SW480 (cell line): ENCODE data around the gene EFCAB11.

Experiments used
- DNase-seq: peaks from one replicate; pipeline ENCODE4 v3.0.0-alpha.2; 2016; ENCODE audit warnings: low spot score

Gene EFCAB11, protein sequence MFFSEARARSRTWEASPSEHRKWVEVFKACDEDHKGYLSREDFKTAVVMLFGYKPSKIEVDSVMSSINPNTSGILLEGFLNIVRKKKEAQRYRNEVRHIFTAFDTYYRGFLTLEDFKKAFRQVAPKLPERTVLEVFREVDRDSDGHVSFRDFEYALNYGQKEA

GRCh38 chr14:89954070-89955021, at the start of gene EFCAB11:
Gene EFCAB11 (minus strand): TSS chr14:89954730. CDS start chr14:89954660, 70 bp downstream.
- peak; percentile 100 for DNase-seq

DNA sequence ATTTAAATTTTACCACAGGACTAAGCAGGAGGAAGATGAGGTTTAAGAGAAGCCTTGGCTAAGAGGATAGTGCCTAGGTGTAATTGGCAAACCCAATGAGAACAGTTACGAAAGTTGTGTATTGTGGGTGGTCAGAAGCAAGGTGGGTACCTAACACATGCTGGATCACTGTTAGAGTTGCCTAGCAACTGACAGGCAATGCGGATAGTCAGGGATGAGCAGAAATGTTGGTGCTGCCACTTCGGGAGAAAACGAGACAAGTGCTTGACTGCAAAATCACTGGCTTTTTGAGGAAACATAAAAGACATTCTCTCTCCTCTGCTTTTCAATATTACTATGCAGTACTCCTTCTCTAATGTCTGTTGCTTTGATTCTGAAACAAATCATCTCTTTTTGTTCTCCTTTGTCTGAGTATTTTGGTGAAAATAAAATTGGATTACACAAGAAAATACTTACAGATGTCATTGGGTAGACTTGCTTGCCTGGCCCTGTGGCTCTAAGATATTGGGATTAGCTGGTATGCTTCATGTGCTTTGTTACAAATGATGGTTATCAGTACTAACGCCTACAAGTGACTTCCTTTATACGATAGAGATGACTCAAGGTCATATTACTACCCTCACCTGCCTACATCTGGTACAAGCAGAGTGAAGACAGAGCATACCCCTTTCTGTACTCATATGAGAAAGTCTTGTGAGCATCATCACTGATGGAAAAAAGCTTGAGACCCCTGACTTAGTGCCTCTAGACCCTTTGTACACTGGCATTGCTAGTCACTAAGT, 49.2 kb upstream of the EFCAB11 start:
- no peak for DNase-seq

- DNase-seq = no peak
Observed at GRCh38 chr14:90000935-90001334, 46.4 kb upstream of the EFCAB11 start.

DNA sequence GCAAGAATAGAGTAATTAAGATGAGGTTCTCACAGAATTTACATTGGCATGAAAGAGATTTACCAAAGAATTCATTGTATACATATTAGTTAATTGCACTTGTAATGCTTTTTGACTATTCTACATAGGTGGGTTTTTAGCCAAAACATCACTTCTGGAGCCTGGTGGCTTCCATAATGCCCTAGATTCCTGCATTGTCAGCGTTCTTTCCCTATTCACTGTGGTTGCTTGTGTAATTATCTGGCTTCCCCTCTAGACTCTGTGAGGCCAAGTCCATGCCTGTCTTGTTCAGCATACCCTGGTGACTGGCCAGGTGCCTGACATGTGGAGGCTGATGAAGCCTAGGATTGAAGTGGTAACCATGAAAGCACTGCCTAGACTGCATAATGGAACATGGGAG, 42.4 kb upstream of the EFCAB11 start:
- DNase-seq = no peak

GRCh38 chr14:89992273-89992672, 37.7 kb upstream of the EFCAB11 start:
- no peak for DNase-seq

GRCh38 chr14:89990623-89991275, 36.2 kb upstream of the EFCAB11 start:
- no peak for DNase-seq

GRCh38 chr14:89990218-89990617, 35.7 kb upstream of the EFCAB11 start:
- DNase-seq = no peak

- DNase-seq = no peak
Observed at GRCh38 chr14:89988787-89989186, 34.3 kb upstream of the EFCAB11 start.

DNA sequence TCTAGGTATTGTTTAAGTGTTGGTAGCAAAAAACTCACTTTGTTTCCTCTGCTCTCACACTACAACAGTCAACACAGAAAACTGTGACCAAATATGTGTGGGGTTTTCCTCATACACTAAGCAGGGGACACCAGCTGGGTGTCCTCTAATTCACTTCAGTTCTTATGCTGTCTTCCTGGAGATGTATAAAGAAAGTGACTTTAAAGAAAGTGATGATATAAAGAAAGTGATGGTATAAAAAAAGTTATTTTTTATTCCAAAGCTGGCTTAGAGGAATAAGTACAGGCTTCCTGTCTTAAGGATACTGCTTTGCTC, 32.6 kb upstream of the EFCAB11 start:
- no peak for DNase-seq

DNA sequence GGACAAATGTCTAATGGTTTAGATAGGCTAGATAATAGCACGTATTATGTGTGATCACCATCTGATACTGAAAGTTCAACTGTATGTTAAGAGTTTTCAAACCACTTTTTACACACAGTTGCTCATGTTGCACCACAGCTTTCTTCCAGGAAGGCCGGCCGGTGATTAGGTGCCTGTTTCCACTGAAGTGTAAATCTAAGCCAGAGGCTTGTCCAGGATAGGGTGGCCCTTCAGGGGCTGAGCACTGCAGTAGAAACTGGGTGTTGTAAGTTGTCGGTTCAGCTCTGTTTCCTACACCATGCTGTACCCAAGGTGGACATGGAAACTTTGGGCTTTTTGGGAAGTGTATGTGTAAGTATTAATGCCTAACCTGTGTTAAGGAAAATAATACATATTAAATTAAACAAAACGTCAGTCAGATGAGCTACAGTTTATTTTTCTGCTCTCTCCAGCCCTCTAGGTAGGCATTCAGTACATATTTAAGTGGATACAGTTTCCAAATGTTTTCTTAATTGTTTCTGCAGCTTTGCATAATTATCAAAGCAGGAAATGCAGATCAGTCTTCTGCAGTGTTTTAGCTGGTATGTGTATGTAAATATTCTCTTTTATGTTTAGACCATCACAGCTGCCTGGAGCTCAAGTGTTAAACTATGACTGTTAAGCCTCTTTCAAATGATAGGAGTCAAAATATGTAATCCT, 32.1 kb upstream of the EFCAB11 start:
- DNase-seq = no peak

DNA sequence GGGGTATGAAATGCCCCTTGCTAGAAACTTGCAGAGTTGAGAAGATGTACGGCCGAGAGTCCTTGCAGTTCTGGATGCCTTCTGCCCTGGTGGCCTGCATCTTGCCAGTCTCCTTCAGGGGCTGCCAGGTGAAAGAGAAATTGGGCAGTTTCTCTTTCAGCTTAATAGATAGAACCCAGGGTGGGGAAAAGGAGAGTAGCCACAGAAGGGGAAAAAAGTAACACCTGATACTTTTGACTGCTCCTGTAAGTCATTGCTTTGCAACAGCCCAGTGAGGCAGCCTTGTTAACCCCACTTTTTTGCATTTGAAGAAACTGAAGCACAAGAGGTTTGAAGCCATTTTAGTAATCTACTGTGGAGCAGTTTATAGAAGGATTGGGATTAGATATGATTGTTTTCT, 28.8 kb upstream of the EFCAB11 start:
- no peak for DNase-seq

GRCh38 chr14:89978656-89979055, 24.1 kb upstream of the EFCAB11 start:
- no peak for DNase-seq

GRCh38 chr14:89977668-89978067, 23.1 kb upstream of the EFCAB11 start:
- no peak for DNase-seq

- DNase-seq = peak; percentile 66
Observed at GRCh38 chr14:89973234-89973823, 18.8 kb upstream of the EFCAB11 start.

GRCh38 chr14:89965839-89966238, 11.3 kb upstream of the EFCAB11 start:
- no peak for DNase-seq

DNA sequence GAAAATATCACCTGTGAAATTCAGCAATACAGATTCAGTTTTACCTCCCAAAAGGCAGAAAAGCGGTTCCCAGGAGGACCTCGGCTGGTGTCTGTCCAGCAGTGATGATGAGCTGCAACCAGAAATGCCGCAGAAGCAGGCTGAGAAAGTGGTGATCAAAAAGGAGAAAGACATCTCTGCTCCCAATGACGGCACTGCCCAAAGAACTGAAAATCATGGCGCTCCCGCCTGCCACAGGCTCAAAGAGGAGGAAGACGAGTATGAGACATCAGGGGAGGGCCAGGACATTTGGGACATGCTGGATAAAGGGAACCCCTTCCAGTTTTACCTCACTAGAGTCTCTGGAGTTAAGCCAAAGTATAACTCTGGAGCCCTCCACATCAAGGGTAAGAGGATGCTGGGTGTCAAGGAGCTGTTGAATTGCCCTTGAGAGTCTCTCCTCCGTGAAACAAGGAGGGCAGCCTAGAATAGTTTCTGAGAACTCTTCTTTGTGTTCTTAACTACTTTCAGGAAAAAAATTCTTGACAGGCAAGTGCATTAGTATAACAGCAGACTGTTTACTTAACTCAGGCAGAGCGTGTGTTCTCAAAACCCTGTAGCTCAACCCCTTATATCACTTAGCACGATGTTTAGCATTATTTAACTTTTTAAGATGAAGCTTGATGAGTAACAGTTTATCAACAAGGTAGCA, 8.9 kb upstream of the EFCAB11 start:
- DNase-seq = no peak

GRCh38 chr14:89960914-89961313, 6.4 kb upstream of the EFCAB11 start:
- no peak for DNase-seq

DNA sequence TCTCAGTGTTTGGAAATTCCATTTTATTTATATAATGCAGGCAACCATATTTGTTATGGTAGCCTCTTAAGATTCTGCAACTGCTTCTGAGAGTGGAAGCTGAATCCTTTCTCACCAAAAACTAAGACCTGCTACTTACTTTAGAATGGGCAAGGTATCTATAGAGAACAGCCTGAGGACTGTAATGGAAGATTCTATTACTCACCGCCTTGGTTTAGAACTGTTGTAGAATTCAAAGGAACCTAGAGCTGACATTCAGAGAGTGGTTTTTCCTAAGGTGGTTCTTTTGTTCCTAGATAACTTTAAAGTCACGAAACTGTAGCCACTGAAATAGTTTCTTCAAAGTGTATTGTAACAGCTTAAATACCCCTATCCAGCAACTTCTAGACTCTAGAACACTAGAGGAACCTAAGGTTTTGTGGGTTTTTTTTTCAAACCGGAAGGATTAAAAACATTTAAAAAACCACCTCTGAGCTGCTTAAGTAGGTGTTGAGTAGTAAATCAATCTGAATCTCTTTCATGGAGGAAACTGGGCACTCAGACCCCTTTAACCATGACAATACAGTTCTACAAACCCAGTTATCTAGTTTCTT, 5.4 kb upstream of the EFCAB11 start:
- no peak for DNase-seq

GRCh38 chr14:89958966-89959365, 4.4 kb upstream of the EFCAB11 start:
- no peak for DNase-seq

DNA sequence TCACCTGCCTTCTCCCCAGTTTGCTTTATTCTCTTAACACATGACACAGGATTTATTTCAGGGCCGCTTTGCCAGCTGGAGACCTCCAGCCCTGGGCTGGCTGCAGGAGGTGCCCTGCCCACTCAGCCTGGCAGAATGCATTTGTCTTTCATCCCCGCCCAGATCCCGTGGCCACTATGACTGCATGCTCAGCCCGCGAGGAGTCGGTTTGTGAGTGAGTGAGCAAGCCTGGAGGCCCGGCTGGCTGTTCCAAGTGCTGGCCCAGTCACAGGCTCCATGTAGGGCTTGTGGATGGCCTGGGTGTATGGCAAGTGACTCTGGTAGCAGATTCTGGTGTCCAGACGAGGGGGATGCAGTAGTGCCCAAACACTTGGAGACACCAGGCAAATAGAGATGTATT, 3.3 kb upstream of the EFCAB11 start:
- peak; percentile 6 for DNase-seq
